Osteoblast (primary cell): ENCODE data around the gene COL9A1. TPM values are rescaled to one million over a fixed set of nuclear protein-coding genes. Genes with fewer than 3 reads are reported as not detected.
A peak's percentile ranks its signal among the peaks of the same experiment; 100 is the strongest.

ENCODE experiments used
- DNase-seq: peaks from one replicate; pipeline ENCODE4 v3.0.0; 2011; ENCODE audit warnings: low spot score, mixed read lengths; ENCODE audit not compliant: insufficient read length; ENCODE audit errors: missing footprints
- H2AFZ ChIP-seq: 2 replicates; pipeline ENCODE4 v1.6.0; 2011; ENCODE audit warnings: mild to moderate bottlenecking, low read length
- H3K27ac ChIP-seq: 2 replicates; pipeline ENCODE4 v1.5.1; 2011; ENCODE audit warnings: mild to moderate bottlenecking, low read depth, low read length, moderate library complexity
- H3K27me3 ChIP-seq: 2 replicates; pipeline ENCODE4 v1.6.0; 2012; ENCODE audit warnings: mild to moderate bottlenecking, control low read depth, inconsistent platforms, low read length, moderate library complexity; ENCODE audit not compliant: insufficient read depth
- H3K36me3 ChIP-seq: 2 replicates; pipeline ENCODE4 v1.5.1; 2011; ENCODE audit warnings: mild to moderate bottlenecking, low read length, control low read depth, moderate library complexity; ENCODE audit not compliant: insufficient read depth
- H3K4me1 ChIP-seq: 2 replicates; pipeline ENCODE4 v1.5.1; 2011; ENCODE audit warnings: mild to moderate bottlenecking, low read length, control low read depth, moderate library complexity; ENCODE audit not compliant: insufficient read depth
- H3K4me2 ChIP-seq: 2 replicates; pipeline ENCODE4 v1.6.0; 2011; ENCODE audit warnings: mild to moderate bottlenecking, low read length; ENCODE audit not compliant: insufficient read depth
- H3K4me3 ChIP-seq: fragments of 200-600 bp; sonication (generic); 3 replicates; pipeline ENCODE4 v1.5.1; 2012; ENCODE audit warnings: mild to moderate bottlenecking, low read length, inconsistent platforms; ENCODE audit not compliant: insufficient read depth
- H3K79me2 ChIP-seq: 2 replicates; pipeline ENCODE4 v1.6.0; 2012; ENCODE audit warnings: mild to moderate bottlenecking, low read length, control low read depth, inconsistent platforms; ENCODE audit not compliant: insufficient read depth
- H3K9me3 ChIP-seq: 2 replicates; pipeline ENCODE4 v1.5.1; 2011; ENCODE audit warnings: low read depth, low read length, control low read depth
- H4K20me1 ChIP-seq: 2 replicates; pipeline ENCODE4 v1.6.0; 2012; ENCODE audit warnings: mild to moderate bottlenecking, low read length, control low read depth; ENCODE audit not compliant: insufficient read depth
- total RNA-seq: library from RNA; depleted of rRNA; stranded (reverse); fragments of >200 nt; gene quantifications from 2 replicates; pipeline ENCODE4 v1.2.3, GENCODE V29; 2012
- TF ChIP-seq, protein P1 (sequence below): IDR thresholded peaks from 2 replicates; pipeline ENCODE4 v1.5.1; 2011; ENCODE audit warnings: mild to moderate bottlenecking, low read depth, low read length, moderate library complexity; ENCODE audit errors: extremely low read depth

Gene COL9A1
- total RNA-seq, 1 donor = not detected

DNA sequence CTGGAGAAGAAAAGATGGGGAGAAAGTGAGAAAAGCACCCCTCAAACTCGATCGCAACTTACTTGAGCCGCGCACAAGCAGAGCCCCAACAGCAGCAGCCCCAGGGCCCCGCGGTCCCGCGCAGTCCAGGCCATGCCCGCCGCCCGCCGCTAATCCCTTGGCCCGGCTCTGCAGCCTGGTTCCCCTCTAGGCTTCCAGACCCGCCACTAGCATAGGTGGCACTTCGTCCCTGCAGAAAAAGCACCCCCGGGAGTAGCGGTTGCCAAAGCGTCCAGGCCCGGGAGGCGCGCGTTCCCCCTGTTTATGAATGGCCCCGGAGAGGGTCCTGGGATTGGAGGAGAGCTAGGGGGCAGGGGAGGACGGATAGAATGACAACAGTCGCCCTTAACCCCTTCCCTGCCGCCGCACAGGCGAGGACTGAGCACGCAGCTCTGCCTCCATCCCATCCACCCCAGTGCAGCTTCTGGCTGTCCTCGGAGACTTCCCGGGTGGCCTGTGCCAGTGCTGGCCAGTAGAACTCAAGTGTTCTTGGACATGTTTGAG is 19.9 kb downstream of the COL9A1 start:
- Histone ChIP-seq H3K4me3 (no peak overlapping the region), H3K79me2 (no peaks in the 10 kb centered on the region), H3K36me3 (no peaks in the 10 kb centered on the region), H3K4me2 (no peak overlapping the region), H3K27ac (no peak overlapping the region), H3K4me1 (no peaks in the 10 kb centered on the region), H3K27me3 (peaks cover 39% of the 10 kb centered on the region), H3K9me3 (no peaks in the 10 kb centered on the region), H2AFZ (no peak overlapping the region), H4K20me1 (no peaks in the 10 kb centered on the region)
- DNase-seq = peak; percentile 30
- TF ChIP-seq, protein P1, sequence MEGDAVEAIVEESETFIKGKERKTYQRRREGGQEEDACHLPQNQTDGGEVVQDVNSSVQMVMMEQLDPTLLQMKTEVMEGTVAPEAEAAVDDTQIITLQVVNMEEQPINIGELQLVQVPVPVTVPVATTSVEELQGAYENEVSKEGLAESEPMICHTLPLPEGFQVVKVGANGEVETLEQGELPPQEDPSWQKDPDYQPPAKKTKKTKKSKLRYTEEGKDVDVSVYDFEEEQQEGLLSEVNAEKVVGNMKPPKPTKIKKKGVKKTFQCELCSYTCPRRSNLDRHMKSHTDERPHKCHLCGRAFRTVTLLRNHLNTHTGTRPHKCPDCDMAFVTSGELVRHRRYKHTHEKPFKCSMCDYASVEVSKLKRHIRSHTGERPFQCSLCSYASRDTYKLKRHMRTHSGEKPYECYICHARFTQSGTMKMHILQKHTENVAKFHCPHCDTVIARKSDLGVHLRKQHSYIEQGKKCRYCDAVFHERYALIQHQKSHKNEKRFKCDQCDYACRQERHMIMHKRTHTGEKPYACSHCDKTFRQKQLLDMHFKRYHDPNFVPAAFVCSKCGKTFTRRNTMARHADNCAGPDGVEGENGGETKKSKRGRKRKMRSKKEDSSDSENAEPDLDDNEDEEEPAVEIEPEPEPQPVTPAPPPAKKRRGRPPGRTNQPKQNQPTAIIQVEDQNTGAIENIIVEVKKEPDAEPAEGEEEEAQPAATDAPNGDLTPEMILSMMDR = no peak

DNA sequence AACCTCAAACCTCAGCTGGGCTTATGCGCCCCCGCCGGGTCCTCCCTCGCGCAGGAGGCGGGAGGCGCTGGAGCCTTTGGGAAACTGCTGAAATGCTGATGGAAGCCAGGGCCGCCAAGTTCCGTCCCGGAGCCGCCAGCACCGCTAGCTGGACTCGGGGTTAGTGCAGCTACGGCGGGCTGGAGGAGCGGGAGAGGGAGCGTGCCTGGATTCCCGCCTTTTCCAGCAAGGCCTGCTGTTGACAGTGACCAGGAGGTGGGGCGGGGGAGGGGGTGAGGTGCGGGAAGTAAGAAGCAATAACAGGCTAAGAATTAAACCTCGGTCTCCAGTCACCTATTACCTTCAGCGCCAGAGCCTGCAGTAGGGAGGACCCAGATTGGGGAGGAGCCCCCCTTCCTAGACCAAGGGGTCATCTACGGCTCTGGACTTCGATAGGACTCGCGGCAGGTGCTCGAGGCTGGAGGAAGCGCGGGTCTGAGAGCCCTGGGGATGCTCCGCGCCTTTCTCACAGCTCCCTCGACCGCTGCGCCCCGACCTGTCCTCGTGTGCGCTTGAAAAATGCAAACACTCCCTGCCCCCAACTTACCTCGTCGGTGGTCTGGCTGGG is 20.5 kb downstream of the COL9A1 start:
- no peaks in the 10 kb centered on the region for H3K79me2 ChIP-seq
- no peaks in the 10 kb centered on the region for H3K9me3 ChIP-seq
- H3K4me3 ChIP-seq = no peak overlapping the region
- no peaks in the 10 kb centered on the region for H3K36me3 ChIP-seq
- DNase-seq = peak; percentile 15
- H3K4me1 ChIP-seq = no peaks in the 10 kb centered on the region
- H2AFZ ChIP-seq = no peak overlapping the region
- H3K27ac ChIP-seq = no peak overlapping the region
- TF ChIP-seq, protein P1 = no peak
- no peaks in the 10 kb centered on the region for H4K20me1 ChIP-seq
- no peak overlapping the region for H3K4me2 ChIP-seq
- peaks cover 39% of the 10 kb centered on the region for H3K27me3 ChIP-seq

DNA sequence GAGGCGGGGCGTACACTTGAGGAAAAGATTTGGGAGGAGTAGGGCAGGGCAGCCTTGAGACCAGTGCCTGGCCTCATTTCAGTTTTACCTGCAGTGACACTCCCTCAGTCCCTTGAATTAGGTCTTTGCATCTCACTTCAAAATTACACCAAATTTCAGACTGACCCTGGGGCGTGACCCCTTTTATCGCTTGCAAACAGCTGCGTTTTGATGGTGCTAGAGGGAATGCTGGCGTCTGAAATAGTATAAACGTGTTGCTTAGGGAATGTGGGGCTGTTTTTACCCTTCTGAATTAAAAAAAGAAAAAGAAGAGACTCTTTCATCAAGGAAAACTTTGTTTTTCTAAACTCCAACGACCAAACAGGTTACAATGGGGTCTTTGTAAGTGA is 21.0 kb downstream of the COL9A1 start:
- Histone ChIP-seq H3K4me2 (no peak overlapping the region), H3K27ac (no peak overlapping the region), H3K9me3 (no peaks in the 10 kb centered on the region), H2AFZ (no peak overlapping the region), H3K79me2 (no peaks in the 10 kb centered on the region), H4K20me1 (no peaks in the 10 kb centered on the region), H3K4me3 (no peak overlapping the region), H3K36me3 (no peaks in the 10 kb centered on the region), H3K4me1 (no peaks in the 10 kb centered on the region), H3K27me3 (peaks cover 39% of the 10 kb centered on the region)
- no peak for DNase-seq
- TF ChIP-seq, protein P1 = no peak

DNA sequence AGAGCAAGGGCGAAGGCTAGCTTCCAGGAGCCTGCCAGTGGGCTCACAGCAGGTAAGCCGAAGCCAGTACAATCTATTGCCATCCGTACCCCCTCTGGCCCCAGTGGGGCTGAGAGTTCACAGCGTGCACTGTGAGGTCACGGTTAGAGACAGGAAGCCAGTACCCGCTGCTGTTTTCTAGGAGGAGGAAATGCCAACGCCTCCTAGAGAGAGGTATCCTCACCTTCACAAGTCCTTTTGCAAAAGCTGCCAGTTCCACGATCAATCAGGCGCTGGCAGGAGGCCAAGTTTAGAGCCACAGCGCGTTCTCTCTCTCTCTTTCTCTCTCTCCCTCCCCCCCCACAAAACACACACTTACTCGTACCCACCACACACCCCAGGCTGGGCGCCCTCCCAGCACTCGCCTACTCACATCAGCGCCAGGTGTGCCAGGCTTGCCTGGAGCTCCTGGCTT is 22.5 kb downstream of the COL9A1 start:
- TF ChIP-seq, protein P1 = no peak

More for the DNA sequence above, 22.5 kb downstream of the COL9A1 start:
- Histone ChIP-seq H3K36me3 (no peaks in the 10 kb centered on the region), H3K79me2 (no peaks in the 10 kb centered on the region), H3K4me3 (no peak overlapping the region), H3K9me3 (no peaks in the 10 kb centered on the region), H3K27ac (no peak overlapping the region), H3K27me3 (peaks cover 33% of the 10 kb centered on the region), H3K4me1 (no peaks in the 10 kb centered on the region), H3K4me2 (no peak overlapping the region), H2AFZ (no peak overlapping the region), H4K20me1 (no peaks in the 10 kb centered on the region)
- peak; percentile 68 for DNase-seq
